Measurements from ENCODE around the gene PRSS23. TPM values are rescaled to one million over a fixed set of nuclear protein-coding genes. Genes with fewer than 3 reads are reported as not detected.

Gene PRSS23
- polyA plus RNA-seq, 1 donor from 2014 or later, result 3.6 TPM

- no peaks in the 10 kb centered on the region for H3K79me2 ChIP-seq (replicated peaks; ENCODE audit: insufficient read depth, low read length)
- no peak overlapping the region for H3K4me2 ChIP-seq (ENCODE audit: low read length)
- no peak overlapping the region for H2AFZ ChIP-seq (ENCODE audit: low read depth, low read length)
- no peak overlapping the region for H3K4me3 ChIP-seq (ENCODE audit: low read length)
- TF ChIP-seq RAD21 (conservative IDR thresholded peaks at IDR 0.05) (no peak), SMC3 (conservative IDR thresholded peaks at IDR 0.05; ENCODE audit: poor library complexity) (no peak), EP300 (conservative IDR thresholded peaks at IDR 0.05; ENCODE audit: poor library complexity, severe bottlenecking) (no peak), POLR2AphosphoS5 (IDR thresholded peaks at IDR 0.05) (no peak), MXI1 (conservative IDR thresholded peaks at IDR 0.05; ENCODE audit: poor library complexity, severe bottlenecking) (no peak), TAF1 (IDR thresholded peaks at IDR 0.05; ENCODE audit: low read depth) (no peak), EZH2 (IDR thresholded peaks at IDR 0.05; ENCODE audit: borderline replicate concordance, insufficient read depth, low read length, poor library complexity, severe bottlenecking) (no peak)
- TF ChIP-seq, protein P1, sequence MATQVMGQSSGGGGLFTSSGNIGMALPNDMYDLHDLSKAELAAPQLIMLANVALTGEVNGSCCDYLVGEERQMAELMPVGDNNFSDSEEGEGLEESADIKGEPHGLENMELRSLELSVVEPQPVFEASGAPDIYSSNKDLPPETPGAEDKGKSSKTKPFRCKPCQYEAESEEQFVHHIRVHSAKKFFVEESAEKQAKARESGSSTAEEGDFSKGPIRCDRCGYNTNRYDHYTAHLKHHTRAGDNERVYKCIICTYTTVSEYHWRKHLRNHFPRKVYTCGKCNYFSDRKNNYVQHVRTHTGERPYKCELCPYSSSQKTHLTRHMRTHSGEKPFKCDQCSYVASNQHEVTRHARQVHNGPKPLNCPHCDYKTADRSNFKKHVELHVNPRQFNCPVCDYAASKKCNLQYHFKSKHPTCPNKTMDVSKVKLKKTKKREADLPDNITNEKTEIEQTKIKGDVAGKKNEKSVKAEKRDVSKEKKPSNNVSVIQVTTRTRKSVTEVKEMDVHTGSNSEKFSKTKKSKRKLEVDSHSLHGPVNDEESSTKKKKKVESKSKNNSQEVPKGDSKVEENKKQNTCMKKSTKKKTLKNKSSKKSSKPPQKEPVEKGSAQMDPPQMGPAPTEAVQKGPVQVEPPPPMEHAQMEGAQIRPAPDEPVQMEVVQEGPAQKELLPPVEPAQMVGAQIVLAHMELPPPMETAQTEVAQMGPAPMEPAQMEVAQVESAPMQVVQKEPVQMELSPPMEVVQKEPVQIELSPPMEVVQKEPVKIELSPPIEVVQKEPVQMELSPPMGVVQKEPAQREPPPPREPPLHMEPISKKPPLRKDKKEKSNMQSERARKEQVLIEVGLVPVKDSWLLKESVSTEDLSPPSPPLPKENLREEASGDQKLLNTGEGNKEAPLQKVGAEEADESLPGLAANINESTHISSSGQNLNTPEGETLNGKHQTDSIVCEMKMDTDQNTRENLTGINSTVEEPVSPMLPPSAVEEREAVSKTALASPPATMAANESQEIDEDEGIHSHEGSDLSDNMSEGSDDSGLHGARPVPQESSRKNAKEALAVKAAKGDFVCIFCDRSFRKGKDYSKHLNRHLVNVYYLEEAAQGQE (IDR thresholded peaks at IDR 0.05; ENCODE audit: borderline replicate concordance), result no peak
- TF ChIP-seq, protein P2, sequence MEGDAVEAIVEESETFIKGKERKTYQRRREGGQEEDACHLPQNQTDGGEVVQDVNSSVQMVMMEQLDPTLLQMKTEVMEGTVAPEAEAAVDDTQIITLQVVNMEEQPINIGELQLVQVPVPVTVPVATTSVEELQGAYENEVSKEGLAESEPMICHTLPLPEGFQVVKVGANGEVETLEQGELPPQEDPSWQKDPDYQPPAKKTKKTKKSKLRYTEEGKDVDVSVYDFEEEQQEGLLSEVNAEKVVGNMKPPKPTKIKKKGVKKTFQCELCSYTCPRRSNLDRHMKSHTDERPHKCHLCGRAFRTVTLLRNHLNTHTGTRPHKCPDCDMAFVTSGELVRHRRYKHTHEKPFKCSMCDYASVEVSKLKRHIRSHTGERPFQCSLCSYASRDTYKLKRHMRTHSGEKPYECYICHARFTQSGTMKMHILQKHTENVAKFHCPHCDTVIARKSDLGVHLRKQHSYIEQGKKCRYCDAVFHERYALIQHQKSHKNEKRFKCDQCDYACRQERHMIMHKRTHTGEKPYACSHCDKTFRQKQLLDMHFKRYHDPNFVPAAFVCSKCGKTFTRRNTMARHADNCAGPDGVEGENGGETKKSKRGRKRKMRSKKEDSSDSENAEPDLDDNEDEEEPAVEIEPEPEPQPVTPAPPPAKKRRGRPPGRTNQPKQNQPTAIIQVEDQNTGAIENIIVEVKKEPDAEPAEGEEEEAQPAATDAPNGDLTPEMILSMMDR (IDR thresholded peaks at IDR 0.05; ENCODE audit: poor library complexity, severe bottlenecking), result no peak
- no peaks in the 10 kb centered on the region for H4K20me1 ChIP-seq (ENCODE audit: insufficient read depth)
- H3K9me2 ChIP-seq (ENCODE audit: insufficient read depth, low read length), result no peaks in the 10 kb centered on the region
- H3K27me3 ChIP-seq (ENCODE audit: insufficient read depth, low read depth, low read length), result no peaks in the 10 kb centered on the region
- H3K27ac ChIP-seq (ENCODE audit: low read length), result no peak overlapping the region
- H3K9me3 ChIP-seq (ENCODE audit: low read length), result no peaks in the 10 kb centered on the region
- no peaks in the 10 kb centered on the region for H3F3A ChIP-seq (ENCODE audit: insufficient read depth, low read length, poor library complexity, severe bottlenecking)
- no peaks in the 10 kb centered on the region for H3K36me3 ChIP-seq (ENCODE audit: insufficient read depth, low read length)
- no peak overlapping the region for H3K9ac ChIP-seq (ENCODE audit: low read length)
Measured at GRCh38 chr11:86784241-86784681, 16.1 kb upstream of the PRSS23 start.

GRCh38 chr11:86785576-86785975 is 14.8 kb upstream of the PRSS23 start:
- Histone ChIP-seq H2AFZ (ENCODE audit: low read depth, low read length) (no peak overlapping the region), H3K9me2 (ENCODE audit: insufficient read depth, low read length) (no peaks in the 10 kb centered on the region), H3K4me2 (ENCODE audit: low read length) (no peak overlapping the region), H3K27me3 (ENCODE audit: insufficient read depth, low read depth, low read length) (no peaks in the 10 kb centered on the region), H3K36me3 (ENCODE audit: insufficient read depth, low read length) (no peaks in the 10 kb centered on the region), H3K9ac (ENCODE audit: low read length) (no peak overlapping the region), H4K20me1 (ENCODE audit: insufficient read depth) (no peaks in the 10 kb centered on the region), H3K4me3 (ENCODE audit: low read length) (no peak overlapping the region), H3K79me2 (replicated peaks; ENCODE audit: insufficient read depth, low read length) (no peaks in the 10 kb centered on the region), H3K9me3 (ENCODE audit: low read length) (no peaks in the 10 kb centered on the region), H3F3A (ENCODE audit: insufficient read depth, low read length, poor library complexity, severe bottlenecking) (no peaks in the 10 kb centered on the region), H3K27ac (ENCODE audit: low read length) (no peak overlapping the region)
- TF ChIP-seq EZH2 (IDR thresholded peaks at IDR 0.05; ENCODE audit: borderline replicate concordance, insufficient read depth, low read length, poor library complexity, severe bottlenecking), result no peak
- no peak for TF ChIP-seq EP300 (conservative IDR thresholded peaks at IDR 0.05; ENCODE audit: poor library complexity, severe bottlenecking)
- no peak for TF ChIP-seq POLR2AphosphoS5 (IDR thresholded peaks at IDR 0.05)
- no peak for TF ChIP-seq MXI1 (conservative IDR thresholded peaks at IDR 0.05; ENCODE audit: poor library complexity, severe bottlenecking)
- TF ChIP-seq, protein P1 (IDR thresholded peaks at IDR 0.05; ENCODE audit: borderline replicate concordance), result no peak
- TF ChIP-seq, protein P2 (IDR thresholded peaks at IDR 0.05; ENCODE audit: poor library complexity, severe bottlenecking), result no peak
- no peak for TF ChIP-seq RAD21 (conservative IDR thresholded peaks at IDR 0.05)
- no peak for TF ChIP-seq TAF1 (IDR thresholded peaks at IDR 0.05; ENCODE audit: low read depth)
- no peak for TF ChIP-seq SMC3 (conservative IDR thresholded peaks at IDR 0.05; ENCODE audit: poor library complexity)

Measured in neural cell (in vitro differentiated cells).